Suppressor macrophage (primary cell): ENCODE measurements around the gene GRPEL2.

ENCODE experiments used
- DNase-seq, 4 experiments: peaks; one replicate each; pipeline ENCODE4 v3.0.0-alpha.2; 2020 to 2022
- total RNA-seq, 17 experiments: gene quantifications; one replicate each; lab custom pipeline; 2026; ENCODE audit warnings: mixed read lengths in 6 of 17, inconsistent platforms in 3 of 17; lab: John Stamatoyannopoulos, UW

GRPEL2 gene, protein sequence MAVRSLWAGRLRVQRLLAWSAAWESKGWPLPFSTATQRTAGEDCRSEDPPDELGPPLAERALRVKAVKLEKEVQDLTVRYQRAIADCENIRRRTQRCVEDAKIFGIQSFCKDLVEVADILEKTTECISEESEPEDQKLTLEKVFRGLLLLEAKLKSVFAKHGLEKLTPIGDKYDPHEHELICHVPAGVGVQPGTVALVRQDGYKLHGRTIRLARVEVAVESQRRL
- 4.9 to 22.8 (median 13.6) reads per million in 17 experiments for total RNA-seq

DNA sequence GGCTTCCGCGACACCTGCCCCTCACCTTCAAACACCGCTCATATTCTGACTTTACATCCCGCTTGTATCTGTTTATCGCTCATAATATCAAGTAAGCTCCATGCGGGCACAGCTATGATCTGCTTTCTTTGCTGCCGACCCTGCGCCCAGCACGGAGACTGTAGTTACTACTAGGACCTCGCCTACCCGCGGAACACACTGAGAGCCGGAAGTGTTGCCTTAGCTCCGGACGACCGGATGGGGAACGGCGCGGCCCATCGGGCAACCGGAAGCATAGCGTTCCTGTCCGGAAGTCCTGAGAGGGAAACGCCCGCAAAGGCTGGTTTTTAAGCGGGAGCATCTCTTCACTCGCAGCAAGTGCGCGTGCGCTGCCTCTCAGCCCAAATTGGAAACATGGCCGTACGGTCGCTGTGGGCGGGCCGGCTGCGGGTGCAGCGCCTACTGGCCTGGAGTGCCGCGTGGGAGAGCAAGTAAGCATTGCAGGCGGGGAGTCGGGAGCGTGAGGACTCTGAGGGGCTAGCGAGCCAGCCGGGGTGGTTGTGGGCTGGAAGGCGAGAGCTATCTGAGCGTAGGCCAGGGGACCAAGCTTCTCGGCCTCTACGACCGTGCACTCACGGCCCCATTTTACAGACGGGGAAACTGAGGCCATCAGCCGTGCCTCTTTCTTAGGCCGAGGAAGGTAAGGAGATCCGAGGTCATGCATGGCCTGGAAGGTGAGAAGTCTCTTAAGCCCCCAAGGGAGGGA is at the start of gene GRPEL2:
GRPEL2 (plus strand) TSS at position 353 of the 745 bp plus-strand sequence; CDS start at position 394, 41 bp downstream.
- peak; percentile 97 to 99 (median 98) for DNase-seq

DNA sequence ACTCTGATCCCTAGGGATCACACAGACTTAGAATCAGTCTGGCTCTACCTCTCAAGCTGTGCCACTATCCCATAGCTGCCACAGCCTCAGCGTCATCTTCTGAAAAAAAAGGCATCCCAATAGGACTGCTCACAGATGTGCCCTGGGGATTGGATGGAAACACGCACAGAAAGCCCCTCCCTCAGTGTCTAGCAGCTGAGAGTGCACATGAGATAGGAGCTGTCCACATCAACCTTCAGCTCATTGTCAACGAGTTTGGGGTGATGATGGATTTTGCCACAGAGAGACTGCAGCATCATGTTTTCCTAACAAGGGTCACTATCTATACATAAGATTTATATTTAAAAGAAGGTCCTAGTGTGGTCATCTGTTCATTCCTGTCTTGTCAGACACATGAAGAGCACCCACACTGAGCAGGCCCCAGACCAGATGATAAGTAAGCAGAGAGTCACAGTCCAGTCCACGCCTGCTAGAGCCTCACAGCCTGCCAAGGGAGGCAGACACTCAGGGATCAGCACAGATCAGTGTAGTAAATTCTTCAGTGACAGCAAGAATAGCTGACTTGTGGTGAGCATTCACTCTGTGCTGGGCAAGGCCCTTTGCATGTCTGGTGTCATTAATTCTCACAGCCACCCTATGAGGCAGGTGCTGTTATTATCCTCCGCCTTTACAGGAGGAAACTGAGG is 47.8 kb upstream of the GRPEL2 start:
- no peak for DNase-seq

DNA sequence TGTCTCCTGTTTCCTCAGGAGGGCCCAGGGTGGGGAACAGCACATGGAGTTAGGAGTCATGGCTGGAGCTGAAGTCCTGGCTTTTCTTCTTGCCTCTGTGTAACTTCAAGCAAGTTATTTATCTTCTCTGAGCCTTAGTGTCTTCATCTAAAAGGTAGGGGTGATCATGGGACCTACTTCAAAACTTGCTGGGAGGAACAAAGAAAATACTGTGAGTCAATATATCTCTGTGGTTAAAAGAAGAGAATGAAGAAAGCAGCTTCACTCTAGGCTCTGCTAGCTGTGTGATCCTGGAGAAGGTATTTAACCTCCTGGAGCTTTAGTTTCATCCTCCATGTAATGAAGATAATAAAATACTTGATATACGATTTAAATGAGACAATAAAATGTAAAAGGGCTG is 47.1 kb upstream of the GRPEL2 start:
- no peak for DNase-seq

DNA sequence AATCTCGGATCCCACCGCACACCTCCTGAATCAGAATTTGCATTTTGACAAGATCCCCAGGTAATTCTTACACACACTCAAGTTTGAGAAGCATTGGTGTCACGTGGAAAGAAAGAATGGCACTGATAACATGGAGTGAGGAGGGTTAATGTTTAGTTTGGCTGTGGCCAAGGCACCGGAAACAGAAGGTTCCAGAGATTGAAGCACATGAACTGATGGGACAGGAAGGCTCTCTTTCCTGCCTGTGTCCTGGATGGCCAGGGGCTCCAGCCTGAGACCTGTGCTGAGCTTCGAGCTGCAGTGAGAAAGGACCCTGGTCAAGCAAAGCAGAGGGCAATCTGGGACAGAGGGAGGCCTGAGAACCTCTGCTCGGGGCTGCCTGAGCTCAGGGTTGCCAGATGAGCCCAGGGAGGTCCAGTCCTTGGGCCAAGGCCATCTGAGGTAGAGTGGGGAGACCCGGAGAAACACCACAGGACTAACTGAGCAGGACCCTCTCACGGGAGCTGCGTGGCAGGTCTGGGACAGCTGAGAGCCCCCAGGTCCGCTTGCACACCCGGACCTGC is 46.4 kb upstream of the GRPEL2 start:
- no peak for DNase-seq

DNA sequence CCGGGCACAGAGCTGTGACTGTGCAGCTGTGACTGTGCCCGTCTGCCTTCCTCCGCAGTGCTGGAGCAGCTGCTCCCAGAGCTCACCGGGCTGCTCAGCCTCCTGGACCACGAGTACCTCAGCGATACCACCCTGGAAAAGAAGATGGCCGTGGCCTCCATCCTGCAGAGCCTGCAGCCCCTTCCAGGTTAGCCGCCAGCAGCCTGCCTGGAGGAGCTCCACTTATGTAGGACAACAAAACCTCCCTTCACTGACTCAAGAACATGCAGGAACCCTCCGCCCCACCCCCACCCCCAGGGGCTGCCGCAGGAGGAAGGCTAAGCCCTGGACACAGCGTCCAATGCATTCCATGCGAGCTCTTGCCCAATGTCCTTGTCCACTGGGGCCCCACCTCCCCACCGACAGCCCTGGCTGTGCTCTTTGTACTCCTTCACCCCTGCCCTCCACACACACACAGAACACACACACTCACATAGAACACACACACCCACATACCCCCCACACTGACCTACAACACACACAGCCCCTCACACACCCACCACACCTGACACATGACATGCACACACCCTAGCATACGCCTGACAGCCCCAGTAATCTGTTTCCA is 45.7 kb upstream of the GRPEL2 start:
- peak in 3 of 4 experiments; percentile 11 to 37 (median 28) for DNase-seq

DNA sequence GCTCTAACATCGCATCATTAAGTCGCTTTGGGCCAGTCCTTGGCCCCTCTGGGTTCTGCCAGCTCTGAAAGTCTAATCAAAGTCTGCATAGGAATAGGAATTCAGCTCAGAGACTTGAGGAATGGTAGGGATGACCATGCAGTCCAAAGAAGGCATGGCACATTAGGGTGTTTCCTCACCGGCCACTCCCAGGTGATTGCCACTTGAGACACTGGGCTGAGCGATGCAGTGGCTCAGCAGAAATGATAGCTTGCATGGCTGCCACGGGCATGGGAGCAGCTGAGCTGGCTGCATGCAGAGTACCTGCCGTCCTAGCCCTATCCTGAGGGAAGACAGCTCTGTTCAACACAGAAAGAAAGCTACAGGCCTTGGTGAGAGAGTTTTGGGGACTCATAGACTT is 44.9 kb upstream of the GRPEL2 start:
- DNase-seq: no peak

DNA sequence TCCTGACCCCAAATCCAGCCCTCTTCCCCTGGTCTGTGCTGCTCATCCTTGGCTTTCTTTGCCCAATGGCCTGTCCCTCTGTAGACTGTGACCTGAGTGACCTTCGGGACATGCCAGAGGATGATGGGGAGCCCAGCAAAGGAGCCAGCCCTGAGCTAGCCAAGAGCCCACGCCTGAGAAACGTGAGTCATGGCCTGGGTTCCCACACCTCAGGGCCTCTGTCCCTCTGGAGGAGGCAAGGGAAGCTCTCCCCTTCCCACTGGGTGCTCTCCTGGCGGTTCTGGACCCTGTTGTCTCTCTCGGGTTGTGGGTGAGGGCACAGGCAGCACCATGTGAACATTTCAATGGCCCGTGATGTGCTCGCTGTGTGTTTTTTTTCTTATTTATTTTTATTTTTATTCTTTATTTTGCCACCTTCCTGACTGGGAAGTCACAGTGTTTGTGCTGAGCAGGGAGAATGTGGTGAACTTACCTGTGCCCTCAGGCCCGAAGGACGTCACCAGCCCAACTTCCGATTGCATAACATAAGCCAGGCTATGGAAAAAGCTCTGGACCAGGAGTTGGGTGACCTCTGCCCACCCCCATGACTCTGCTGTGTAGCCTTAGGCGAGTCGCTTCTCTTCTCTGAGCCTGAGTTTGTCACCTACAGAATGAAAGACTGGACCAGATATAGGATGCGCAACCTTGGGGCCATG is 44.1 kb upstream of the GRPEL2 start:
- no peak for DNase-seq

DNA sequence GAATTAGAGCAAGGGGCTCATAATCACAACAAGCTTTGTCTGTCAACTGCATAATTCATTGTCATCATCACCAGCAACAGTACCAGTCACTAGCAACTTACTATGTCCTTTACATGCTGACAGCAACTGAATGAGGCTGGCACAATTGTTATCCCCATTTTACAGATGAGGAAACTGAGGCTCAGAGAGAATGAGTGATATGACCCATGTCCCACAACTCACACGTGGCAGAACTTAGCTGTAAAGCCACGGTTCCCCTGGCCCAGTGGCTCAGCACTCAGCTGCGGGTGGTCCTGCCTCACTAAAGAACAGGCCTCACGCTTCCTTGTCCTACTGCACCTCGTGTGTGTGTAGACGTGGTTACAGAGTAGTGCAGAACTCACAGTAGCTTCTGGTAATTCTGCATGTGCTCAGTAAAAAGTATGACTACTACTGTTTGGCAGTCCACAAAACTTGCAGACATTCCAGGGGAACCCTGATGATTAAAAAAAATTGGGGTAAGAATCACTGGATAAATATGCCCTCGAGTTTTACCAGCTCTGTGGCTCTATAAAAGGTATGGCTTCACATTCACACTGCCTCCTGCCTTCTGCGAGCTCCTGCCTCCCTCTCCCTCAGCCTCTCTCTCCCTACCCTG is 43.4 kb upstream of the GRPEL2 start:
- DNase-seq: no peak

DNA sequence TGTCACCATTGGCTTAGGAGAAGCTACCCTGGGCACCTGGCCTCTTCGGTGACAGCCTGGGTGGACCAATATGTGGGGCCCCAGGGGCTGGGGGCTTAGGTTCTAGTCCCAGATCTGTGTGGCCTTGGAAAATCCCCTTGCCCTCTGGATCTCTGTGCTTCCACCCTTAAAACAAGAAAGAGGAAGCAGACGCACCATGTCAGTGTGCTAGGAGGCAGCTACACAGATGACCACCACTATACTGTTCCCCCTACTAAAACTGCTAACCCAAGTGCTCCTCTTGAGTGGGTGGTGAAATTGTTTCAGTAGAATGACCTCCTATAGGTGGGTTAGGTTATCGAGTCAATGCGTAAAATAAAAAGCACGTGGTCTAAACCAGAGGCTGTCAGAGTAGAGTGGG is 42.7 kb upstream of the GRPEL2 start:
- peak; percentile 29 to 59 (median 54) for DNase-seq

DNA sequence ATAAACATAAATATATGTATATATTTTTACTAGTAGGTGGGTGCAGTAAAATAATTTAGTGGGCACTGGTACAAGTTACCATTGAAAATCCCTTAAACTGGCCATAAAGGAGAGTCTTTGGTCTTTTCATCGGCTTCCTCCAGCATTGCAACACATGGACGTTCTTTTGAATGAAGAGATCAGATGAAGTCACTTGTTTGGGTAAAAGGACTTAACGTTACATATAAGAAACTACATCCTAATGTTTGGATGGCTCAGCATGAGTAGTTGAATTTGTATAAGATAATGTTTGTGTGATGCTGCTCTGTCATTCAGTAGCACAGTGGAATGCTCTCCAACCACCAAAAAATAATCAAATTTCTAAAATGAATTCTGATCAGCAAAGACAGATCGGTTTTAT is 42.1 kb upstream of the GRPEL2 start:
- DNase-seq: no peak

DNA sequence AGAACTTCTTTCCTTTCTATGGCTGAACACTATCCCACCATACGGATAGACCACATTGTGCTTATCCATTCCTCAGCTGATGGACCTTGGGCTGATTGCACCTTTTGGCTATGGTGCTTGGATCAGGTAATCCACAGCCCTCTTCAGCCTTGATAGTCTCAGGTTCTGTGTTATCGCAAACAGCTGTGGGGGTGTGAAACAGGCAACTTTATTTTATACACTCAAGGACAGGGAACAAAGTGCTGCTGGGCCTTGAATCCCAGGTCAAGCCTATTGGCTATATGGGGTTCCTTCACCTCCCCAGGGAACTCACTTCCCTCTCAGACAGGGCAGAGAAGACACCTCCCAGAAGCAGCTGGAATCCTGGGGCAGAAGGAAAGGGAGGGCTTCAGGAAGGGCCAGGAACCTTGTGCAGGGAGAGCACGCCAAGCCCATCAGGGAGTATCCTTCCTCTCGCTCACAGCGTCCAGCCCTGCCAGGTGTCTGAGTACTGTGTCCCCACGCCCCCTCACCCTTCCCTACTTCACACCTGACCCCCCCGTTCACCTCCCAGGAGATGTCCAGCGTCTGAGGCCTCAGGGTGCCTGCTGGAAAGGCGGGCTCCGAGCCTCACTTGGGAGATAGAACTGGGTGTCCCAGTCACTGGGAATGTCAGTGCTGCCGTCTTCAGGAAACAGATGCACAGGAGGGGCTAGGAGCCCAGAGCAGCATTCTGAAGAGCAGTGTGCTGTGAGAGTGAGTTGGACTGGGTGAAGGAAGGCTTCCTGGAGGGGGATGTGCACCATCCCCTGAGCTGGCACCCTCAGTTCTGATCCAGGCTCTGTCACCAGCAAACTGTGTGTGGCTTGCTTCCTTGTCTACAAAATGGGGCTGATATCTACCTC is 40.9 kb upstream of the GRPEL2 start:
- no peak for DNase-seq

DNA sequence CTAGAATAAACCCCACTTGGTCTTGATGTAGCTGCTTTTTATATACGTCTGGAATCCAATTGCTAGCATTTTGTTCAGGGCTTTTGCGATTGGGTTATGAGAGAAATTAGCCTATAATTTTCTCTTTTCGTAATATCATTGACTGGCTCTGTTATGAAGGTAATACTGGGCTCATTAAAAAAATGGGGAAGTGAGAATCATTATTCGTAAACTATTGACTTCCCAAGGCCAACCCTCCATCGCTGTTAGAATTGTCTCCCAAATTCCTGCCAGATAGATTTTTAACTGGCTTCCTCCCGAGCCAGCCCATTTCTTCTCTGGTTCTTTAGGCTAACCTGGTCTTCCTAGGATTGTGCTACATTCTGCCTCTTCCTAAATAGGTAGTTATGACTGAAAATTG is 35.9 kb upstream of the GRPEL2 start:
- DNase-seq: no peak

DNA sequence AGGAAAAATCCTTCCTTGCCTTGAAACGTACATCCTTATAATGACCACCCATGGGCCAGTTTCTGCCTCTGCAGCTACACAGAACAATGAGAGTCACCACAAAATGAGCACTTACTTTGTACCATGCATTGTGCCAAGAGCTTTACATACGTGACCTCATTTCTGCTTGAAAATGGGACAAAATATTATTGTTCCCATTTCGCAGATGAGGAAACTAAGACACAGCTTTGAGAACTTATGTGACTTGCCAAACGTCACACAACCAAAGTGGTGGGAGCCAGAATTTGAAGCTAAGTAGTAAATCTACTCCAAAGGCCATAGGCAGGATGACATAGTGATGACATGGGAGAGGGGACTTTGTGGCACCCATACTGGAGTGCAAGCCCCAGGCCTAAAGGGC is 34.8 kb upstream of the GRPEL2 start:
- no peak for DNase-seq

DNA sequence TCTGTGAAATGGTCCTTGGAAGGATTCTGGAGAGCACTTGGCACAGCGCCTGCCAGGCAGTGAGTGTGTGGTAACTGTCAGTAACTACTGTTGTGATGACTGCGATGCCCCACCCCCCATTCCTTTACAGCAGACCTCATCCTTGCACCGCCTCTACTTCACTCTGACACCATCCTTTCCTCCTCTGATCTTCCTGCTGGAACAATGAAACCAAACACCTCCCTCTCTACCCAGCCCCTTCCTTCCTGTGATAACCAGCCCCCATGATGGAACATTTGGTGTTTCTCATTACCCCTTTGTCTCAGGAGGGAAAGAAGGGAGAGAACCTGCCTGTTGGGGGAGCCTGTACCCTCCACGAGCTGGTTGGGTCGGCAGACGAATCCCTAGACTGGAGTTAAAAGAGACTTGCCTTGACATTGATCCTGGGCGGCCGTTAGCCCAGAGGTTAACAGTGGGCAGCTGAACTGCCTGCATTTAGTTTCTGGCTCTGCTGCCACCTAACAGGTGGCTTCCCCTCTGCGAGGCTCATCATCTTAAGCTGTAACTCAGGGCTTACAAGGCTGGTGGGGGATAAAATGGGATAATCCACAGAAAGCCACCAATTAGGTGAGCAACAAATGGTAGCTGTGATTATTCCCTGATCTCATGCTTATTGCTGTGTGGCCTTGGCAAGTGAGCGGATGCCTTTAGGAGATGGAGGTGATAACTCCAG is 34.2 kb upstream of the GRPEL2 start:
- DNase-seq: no peak

DNA sequence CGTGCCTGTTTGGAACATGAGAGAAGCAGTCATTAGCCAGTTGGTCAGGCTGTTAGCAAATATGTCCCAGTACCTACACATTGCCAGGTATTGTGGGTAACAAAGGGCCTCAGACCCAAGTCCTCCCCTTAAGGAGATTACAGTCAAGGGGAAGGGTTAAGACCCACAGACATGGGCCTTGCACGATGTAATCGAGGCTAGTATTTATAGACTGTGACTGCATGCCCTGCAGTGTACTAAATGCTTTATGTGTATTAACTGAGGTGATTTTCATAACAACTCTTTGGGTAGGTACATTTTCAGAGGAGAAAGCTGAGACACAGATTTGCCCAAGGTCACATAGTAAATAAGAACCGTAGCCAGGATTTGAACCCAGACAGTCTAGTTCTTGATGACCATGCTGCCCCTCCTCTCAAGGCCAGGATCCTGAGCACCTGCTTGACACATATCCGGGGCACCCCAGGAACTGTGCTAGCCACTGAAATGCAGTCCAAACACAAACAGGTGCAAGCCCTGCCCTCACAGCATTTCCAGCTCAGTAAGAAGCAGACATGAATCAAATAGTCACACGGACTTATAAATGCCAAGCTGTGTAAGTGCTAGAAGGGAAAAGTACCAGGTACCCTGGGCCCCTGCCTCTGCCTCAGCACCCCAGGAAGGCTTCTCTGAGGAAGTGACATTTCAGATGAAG is 32.0 kb upstream of the GRPEL2 start:
- DNase-seq: no peak

DNA sequence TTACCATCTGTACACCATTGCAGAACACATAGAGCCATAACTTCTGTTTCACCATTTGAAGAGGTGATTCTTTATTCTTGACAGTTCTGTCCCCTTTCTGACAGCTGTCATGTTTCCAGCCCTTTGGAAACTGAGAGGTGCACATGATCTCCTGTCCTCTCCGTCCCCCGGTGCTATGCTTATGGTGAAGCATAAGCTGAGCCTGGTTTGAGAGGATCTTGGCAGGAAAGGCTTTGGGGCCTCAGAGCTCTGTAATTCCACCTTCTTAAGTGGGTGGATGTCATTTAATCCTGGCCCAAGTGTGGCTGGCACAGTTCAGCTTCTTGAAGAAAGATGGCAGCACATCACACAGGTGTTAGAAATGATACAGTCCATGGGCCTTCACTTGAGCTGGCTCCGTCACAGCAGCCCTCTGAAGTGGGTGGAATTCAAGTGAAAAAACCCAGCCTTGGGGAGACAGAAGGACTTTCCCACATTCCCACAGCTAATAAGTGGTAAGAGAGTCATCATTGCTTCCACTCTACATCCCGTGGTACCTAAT is 30.7 kb upstream of the GRPEL2 start:
- DNase-seq: no peak

DNA sequence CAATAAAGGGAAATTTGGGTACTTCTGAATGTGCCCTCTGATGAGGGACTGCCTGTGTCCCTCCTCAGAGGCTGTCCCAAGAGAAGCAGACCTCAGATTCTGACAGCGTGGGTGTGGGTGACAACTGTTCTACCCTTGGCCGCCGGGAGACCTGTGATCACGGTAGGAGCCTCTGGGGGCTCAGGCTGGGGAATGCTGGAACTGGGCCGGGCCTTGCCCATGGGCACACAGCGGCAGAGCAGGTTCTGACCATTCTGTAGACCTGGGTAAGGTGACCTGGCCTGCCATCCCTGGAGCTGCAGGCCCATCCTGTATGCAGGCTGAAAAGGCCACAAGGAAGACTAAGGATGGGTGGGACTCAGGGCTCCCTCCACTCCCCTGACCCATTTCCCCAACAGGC is 29.5 kb upstream of the GRPEL2 start:
- no peak for DNase-seq

DNA sequence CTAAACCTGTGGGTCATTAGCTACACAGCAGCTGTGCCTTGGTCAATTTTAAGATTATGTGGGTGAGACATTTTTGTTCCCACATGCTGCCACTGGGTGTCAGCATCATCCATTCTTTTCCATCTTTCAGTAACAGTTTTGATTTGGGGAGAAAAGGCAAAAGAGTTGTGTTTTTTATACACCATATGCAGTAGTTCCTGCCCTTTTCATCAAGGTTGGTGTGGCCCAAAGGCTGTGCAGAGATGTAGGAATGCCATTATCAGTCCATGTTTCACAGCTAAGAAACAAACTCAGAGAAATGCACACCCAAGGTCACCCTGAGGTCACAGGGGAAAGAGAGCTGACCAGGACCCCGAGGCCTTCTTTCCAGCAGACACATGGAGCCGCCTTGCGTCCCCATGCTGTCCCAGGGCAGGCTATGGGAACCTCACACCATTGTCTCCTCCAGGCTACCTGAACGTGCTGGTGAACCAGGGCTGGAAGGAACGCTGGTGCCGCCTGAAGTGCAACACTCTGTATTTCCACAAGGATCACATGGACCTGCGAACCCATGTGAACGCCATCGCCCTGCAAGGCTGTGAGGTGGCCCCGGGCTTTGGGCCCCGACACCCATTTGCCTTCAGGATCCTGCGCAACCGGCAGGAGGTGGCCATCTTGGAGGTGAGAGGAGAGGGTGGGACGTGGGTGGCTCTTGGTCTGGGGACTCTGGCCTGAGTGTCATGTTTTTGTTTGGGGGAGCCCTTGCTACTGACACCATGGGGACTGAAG is 27.8 kb upstream of the GRPEL2 start:
- DNase-seq: peak; percentile 46 to 67 (median 50)
